Activated effector memory CD4-positive, alpha-beta T cell treated with Interleukin-2 at 50 U/mL for 16 hours (primary cell): Measurements from ENCODE around the gene TUBD1.

Experiments used
- DNase-seq: peaks from one replicate; pipeline ENCODE4 v3.0.0-alpha.2; 2020

The TUBD1 gene

GRCh38 chr17:59814685-59815084, 78.1 kb downstream of the TUBD1 start:
- no peak for DNase-seq

- DNase-seq, result no peak
Measured at GRCh38 chr17:59814276-59814675, 78.5 kb downstream of the TUBD1 start.

- no peak for DNase-seq
Measured at GRCh38 chr17:59812139-59812538, 80.6 kb downstream of the TUBD1 start.

GRCh38 chr17:59811209-59811608, 81.5 kb downstream of the TUBD1 start:
- no peak for DNase-seq

- DNase-seq, result no peak
Measured at GRCh38 chr17:59810894-59811153, 81.9 kb downstream of the TUBD1 start.
